Neural progenitor cell (in vitro differentiated cells): ENCODE measurements around the gene RTP3. TPM values are rescaled to one million over a fixed set of nuclear protein-coding genes. Genes with fewer than 3 reads are reported as not detected.

ENCODE experiments used
- DNase-seq: peaks from one replicate; pipeline ENCODE4 v3.0.0-alpha.2; 2016; ENCODE audit warnings: low spot score
- H2AFZ ChIP-seq: fragments of 200-600 bp; sonication (generic); replicated peaks from 2 replicates; pipeline ENCODE4 v1.6.1; 2016; ENCODE audit warnings: antibody characterized with exemption
- H3F3A ChIP-seq: fragments of 200-600 bp; sonication (generic); 2 replicates; pipeline ENCODE4 v1.6.1; 2016; ENCODE audit warnings: antibody characterized with exemption, low read depth
- H3K27ac ChIP-seq: fragments of 200-600 bp; sonication (generic); 2 replicates; pipeline ENCODE4 v1.5.1; 2016; ENCODE audit warnings: mild to moderate bottlenecking
- H3K27me3 ChIP-seq: fragments of 200-600 bp; sonication (generic); 2 replicates; pipeline ENCODE4 v1.6.1; 2016; ENCODE audit warnings: mild to moderate bottlenecking, moderate library complexity
- H3K36me3 ChIP-seq: fragments of 200-600 bp; sonication (generic); 2 replicates; pipeline ENCODE4 v1.5.1; 2016
- H3K4me1 ChIP-seq: fragments of 200-600 bp; sonication (generic); 2 replicates; pipeline ENCODE4 v1.6.1; 2016; ENCODE audit warnings: mixed run types
- H3K4me2 ChIP-seq: fragments of 200-600 bp; sonication (generic); 2 replicates; pipeline ENCODE4 v1.6.1; 2016
- H3K4me3 ChIP-seq: fragments of 200-600 bp; sonication (generic); 2 replicates; pipeline ENCODE4 v1.5.1; 2016
- H3K79me2 ChIP-seq: fragments of 200-600 bp; sonication (generic); 2 replicates; pipeline ENCODE4 v1.6.1; 2016; ENCODE audit warnings: low read depth
- H3K9ac ChIP-seq: fragments of 200-600 bp; sonication (generic); 2 replicates; pipeline ENCODE4 v1.6.1; 2016
- H3K9me3 ChIP-seq: fragments of 200-600 bp; sonication (generic); 2 replicates; pipeline ENCODE4 v1.5.1; 2016; ENCODE audit warnings: low read depth
- H4K20me1 ChIP-seq: fragments of 200-600 bp; sonication (generic); 2 replicates; pipeline ENCODE4 v1.6.1; 2016; ENCODE audit warnings: low read depth
- H3K27ac Mint-ChIP-seq: 3 replicates; pipeline ENCODE4 v1.8.0; 2021; ENCODE audit warnings: mixed read lengths
- H3K27me3 Mint-ChIP-seq: 2 replicates; pipeline ENCODE4 v1.8.0; 2022; ENCODE audit warnings: low read depth, mild to moderate bottlenecking, inconsistent platforms, moderate library complexity, mixed read lengths; ENCODE audit not compliant: insufficient read depth
- H3K36me3 Mint-ChIP-seq: 3 replicates; pipeline ENCODE4 v1.8.0; 2021; ENCODE audit warnings: mixed read lengths
- H3K4me1 Mint-ChIP-seq: 3 replicates; pipeline ENCODE4 v1.8.0; 2021; ENCODE audit warnings: mixed read lengths
- H3K4me3 Mint-ChIP-seq: 3 replicates; pipeline ENCODE4 v1.8.0; 2021; ENCODE audit warnings: mild to moderate bottlenecking, moderate library complexity, mixed read lengths
- H3K9me3 Mint-ChIP-seq: 3 replicates; pipeline ENCODE4 v1.8.0; 2020; ENCODE audit warnings: mixed read lengths
- CTCF ChIP-seq: fragments of 200-600 bp; sonication (generic); IDR thresholded peaks from 2 replicates; pipeline ENCODE4 v1.5.1; 2017; ENCODE audit warnings: antibody characterized with exemption, mild to moderate bottlenecking
- EZH2 ChIP-seq: fragments of 200-600 bp; sonication (generic); IDR thresholded peaks from 2 replicates; pipeline ENCODE4 v1.6.1; 2017; ENCODE audit warnings: antibody characterized with exemption, mild to moderate bottlenecking, moderate library complexity
- EZH2phosphoT487 ChIP-seq: fragments of 200-600 bp; sonication (generic); IDR thresholded peaks from 2 replicates; pipeline ENCODE4 v1.6.1; 2017; ENCODE audit warnings: antibody characterized with exemption
- total RNA-seq: library from RNA; depleted of rRNA; stranded (reverse); fragments of >200 nt; gene quantifications from 2 replicates; pipeline ENCODE4 v1.2.3, GENCODE V29; 2015; ENCODE audit warnings: low replicate concordance

Gene RTP3
- total RNA-seq, 1 donor from 2014 or later = not detected

- Histone ChIP-seq H3K36me3 (no peaks in the 10 kb centered on the region), H3K27me3 (no peaks in the 10 kb centered on the region), H3F3A (no peaks in the 10 kb centered on the region), H3K79me2 (no peaks in the 10 kb centered on the region), H3K27ac (no peak overlapping the region), H3K9me3 (no peaks in the 10 kb centered on the region), H4K20me1 (no peaks in the 10 kb centered on the region), H3K9ac (no peak overlapping the region), H3K4me1 (no peaks in the 10 kb centered on the region), H3K4me2 (no peak overlapping the region), H2AFZ (no peak overlapping the region), H3K4me3 (no peak overlapping the region)
- Mint-ChIP-seq H3K27ac (no peak overlapping the region), H3K27me3 (peaks cover 12% of the 10 kb centered on the region), H3K9me3 (no peaks in the 10 kb centered on the region), H3K36me3 (no peaks in the 10 kb centered on the region), H3K4me3 (no peak overlapping the region), H3K4me1 (peaks cover 2% of the 10 kb centered on the region)
- no peak for TF ChIP-seq EZH2phosphoT487
- TF ChIP-seq CTCF = no peak
- no peak for TF ChIP-seq EZH2
- no peak for DNase-seq
These were observed 44.1 kb upstream of the RTP3 start for GRCh38 chr3:46453526-46454208.

GRCh38 chr3:46454209-46454595 is 43.6 kb upstream of the RTP3 start:
- no peak overlapping the region for H3K4me3 ChIP-seq
- no peaks in the 10 kb centered on the region for H3K4me1 ChIP-seq
- Mint-ChIP-seq H3K4me3 (no peak overlapping the region), H3K4me1 (peaks cover 2% of the 10 kb centered on the region), H3K27ac (no peak overlapping the region), H3K9me3 (no peaks in the 10 kb centered on the region), H3K36me3 (no peaks in the 10 kb centered on the region), H3K27me3 (peaks cover 7% of the 10 kb centered on the region)
- H3F3A ChIP-seq = no peaks in the 10 kb centered on the region
- H3K27ac ChIP-seq = no peak overlapping the region
- TF ChIP-seq CTCF (no peak), EZH2 (no peak), EZH2phosphoT487 (no peak)
- no peak for DNase-seq
- no peaks in the 10 kb centered on the region for H4K20me1 ChIP-seq
- H2AFZ ChIP-seq = no peak overlapping the region
- H3K4me2 ChIP-seq = no peak overlapping the region
- H3K36me3 ChIP-seq = no peaks in the 10 kb centered on the region
- no peaks in the 10 kb centered on the region for H3K79me2 ChIP-seq
- H3K9ac ChIP-seq = no peak overlapping the region
- H3K9me3 ChIP-seq = no peaks in the 10 kb centered on the region
- no peaks in the 10 kb centered on the region for H3K27me3 ChIP-seq

- Mint-ChIP-seq H3K27ac (no peak overlapping the region), H3K36me3 (no peaks in the 10 kb centered on the region), H3K9me3 (no peaks in the 10 kb centered on the region), H3K27me3 (peaks cover 5% of the 10 kb centered on the region), H3K4me3 (no peak overlapping the region), H3K4me1 (peaks cover 2% of the 10 kb centered on the region)
- no peaks in the 10 kb centered on the region for H3F3A ChIP-seq
- TF ChIP-seq EZH2phosphoT487 = no peak
- TF ChIP-seq CTCF = no peak
- no peak for TF ChIP-seq EZH2
- H3K36me3 ChIP-seq = no peaks in the 10 kb centered on the region
- no peak overlapping the region for H3K27ac ChIP-seq
- no peaks in the 10 kb centered on the region for H3K9me3 ChIP-seq
- H4K20me1 ChIP-seq = no peaks in the 10 kb centered on the region
- no peak overlapping the region for H3K4me2 ChIP-seq
- no peaks in the 10 kb centered on the region for H3K4me1 ChIP-seq
- DNase-seq = no peak
- H3K79me2 ChIP-seq = no peaks in the 10 kb centered on the region
- H3K9ac ChIP-seq = no peak overlapping the region
- no peaks in the 10 kb centered on the region for H3K27me3 ChIP-seq
- no peak overlapping the region for H3K4me3 ChIP-seq
- no peak overlapping the region for H2AFZ ChIP-seq
These were observed 43.2 kb upstream of the RTP3 start for GRCh38 chr3:46454606-46455005.
